ENCODE results near the gene MYBBP1A. TPM values are rescaled to one million over a fixed set of nuclear protein-coding genes. Genes with fewer than 3 reads are reported as not detected.
"Not testable (repeated sequence)": the region's sequence is repeated elsewhere in the genome, so short reads cannot be mapped to it uniquely, and the experiment has no call there.

MYBBP1A gene, protein sequence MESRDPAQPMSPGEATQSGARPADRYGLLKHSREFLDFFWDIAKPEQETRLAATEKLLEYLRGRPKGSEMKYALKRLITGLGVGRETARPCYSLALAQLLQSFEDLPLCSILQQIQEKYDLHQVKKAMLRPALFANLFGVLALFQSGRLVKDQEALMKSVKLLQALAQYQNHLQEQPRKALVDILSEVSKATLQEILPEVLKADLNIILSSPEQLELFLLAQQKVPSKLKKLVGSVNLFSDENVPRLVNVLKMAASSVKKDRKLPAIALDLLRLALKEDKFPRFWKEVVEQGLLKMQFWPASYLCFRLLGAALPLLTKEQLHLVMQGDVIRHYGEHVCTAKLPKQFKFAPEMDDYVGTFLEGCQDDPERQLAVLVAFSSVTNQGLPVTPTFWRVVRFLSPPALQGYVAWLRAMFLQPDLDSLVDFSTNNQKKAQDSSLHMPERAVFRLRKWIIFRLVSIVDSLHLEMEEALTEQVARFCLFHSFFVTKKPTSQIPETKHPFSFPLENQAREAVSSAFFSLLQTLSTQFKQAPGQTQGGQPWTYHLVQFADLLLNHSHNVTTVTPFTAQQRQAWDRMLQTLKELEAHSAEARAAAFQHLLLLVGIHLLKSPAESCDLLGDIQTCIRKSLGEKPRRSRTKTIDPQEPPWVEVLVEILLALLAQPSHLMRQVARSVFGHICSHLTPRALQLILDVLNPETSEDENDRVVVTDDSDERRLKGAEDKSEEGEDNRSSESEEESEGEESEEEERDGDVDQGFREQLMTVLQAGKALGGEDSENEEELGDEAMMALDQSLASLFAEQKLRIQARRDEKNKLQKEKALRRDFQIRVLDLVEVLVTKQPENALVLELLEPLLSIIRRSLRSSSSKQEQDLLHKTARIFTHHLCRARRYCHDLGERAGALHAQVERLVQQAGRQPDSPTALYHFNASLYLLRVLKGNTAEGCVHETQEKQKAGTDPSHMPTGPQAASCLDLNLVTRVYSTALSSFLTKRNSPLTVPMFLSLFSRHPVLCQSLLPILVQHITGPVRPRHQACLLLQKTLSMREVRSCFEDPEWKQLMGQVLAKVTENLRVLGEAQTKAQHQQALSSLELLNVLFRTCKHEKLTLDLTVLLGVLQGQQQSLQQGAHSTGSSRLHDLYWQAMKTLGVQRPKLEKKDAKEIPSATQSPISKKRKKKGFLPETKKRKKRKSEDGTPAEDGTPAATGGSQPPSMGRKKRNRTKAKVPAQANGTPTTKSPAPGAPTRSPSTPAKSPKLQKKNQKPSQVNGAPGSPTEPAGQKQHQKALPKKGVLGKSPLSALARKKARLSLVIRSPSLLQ (N-terminal part only)
- total RNA-seq = 92.0 and 103 TPM in 2 replicates

DNA sequence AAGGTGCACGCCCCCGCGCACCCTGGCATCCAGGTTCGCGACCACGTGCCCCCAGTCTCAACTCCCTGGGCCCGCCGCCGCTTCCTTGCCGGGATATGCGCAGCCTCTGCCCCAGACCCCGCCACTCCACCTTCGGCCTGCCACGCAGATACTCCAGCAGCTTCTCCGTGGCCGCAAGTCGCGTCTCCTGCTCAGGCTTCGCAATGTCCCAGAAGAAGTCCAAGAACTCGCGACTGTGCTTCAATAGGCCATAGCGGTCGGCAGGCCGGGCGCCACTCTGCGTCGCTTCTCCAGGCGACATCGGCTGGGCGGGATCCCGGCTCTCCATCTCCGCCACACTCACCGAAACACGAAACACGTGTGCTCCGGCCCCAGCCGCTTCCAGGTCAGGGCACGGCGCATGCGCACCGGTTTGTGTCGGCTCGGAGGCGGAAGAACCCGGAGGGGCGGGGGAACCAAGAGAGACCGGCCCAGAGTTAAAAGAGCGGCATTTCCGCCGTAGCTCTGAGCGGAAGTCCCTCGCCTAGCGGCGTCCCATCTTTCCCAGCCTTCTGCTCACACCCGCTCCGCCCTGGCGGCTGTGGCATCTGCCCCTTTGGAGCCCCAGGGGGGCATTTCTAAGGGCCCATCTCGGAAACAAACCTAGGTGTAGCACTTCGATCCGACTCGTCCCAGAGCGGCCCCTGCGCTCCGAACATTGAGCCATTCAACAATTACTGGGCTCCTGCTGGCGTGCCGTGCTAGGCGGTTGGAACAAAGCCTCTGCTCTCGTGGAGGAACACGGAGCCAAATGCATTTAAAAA, at the start of gene MYBBP1A:
MYBBP1A (minus strand) TSS at position 388 of the 803 bp plus-strand sequence; CDS start at position 328, 60 bp downstream.
- H3K4me3 ChIP-seq (ENCODE audit: low read depth, low read length) = peak within 1 kb of the TSS; percentile 82
- peak; percentile 79 for DNase-seq (ENCODE audit: low read depth)
- peaks cover 4% of the 10 kb centered on the region for H3K36me3 ChIP-seq (ENCODE audit: control insufficient read depth, insufficient read depth, low read length)
- TF ChIP-seq, protein P1, sequence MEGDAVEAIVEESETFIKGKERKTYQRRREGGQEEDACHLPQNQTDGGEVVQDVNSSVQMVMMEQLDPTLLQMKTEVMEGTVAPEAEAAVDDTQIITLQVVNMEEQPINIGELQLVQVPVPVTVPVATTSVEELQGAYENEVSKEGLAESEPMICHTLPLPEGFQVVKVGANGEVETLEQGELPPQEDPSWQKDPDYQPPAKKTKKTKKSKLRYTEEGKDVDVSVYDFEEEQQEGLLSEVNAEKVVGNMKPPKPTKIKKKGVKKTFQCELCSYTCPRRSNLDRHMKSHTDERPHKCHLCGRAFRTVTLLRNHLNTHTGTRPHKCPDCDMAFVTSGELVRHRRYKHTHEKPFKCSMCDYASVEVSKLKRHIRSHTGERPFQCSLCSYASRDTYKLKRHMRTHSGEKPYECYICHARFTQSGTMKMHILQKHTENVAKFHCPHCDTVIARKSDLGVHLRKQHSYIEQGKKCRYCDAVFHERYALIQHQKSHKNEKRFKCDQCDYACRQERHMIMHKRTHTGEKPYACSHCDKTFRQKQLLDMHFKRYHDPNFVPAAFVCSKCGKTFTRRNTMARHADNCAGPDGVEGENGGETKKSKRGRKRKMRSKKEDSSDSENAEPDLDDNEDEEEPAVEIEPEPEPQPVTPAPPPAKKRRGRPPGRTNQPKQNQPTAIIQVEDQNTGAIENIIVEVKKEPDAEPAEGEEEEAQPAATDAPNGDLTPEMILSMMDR (IDR thresholded peaks at IDR 0.05; ENCODE audit: insufficient read depth, low read length, poor library complexity, severe bottlenecking) = peak; percentile 27
- no peaks in the 10 kb centered on the region for H3K27me3 ChIP-seq (ENCODE audit: control insufficient read depth, insufficient read depth, low read length)

DNA sequence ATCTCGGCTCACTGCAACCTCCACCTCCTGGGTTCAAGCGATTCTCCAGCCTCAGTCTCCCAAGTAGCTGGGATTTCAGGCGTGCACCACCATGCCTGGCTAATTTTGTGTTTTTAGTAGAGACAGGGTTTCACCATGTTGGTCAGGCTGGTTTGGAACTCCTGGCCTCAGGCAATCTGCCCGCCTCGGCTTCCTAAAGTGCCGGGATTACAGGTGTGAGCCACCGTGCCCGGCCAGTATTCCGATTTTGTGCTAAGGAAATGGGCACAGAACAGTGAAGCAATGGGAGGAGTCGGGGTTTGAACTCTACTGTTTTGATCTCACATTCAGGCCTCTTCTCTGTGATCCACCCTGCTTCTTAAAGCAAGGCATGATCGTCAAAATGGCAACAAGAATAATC, 49.6 kb upstream of the MYBBP1A start:
- H3K4me3 ChIP-seq (ENCODE audit: low read depth, low read length); H3K27me3 ChIP-seq (ENCODE audit: control insufficient read depth, insufficient read depth, low read length); H3K36me3 ChIP-seq (ENCODE audit: control insufficient read depth, insufficient read depth, low read length); DNase-seq (ENCODE audit: low read depth): not testable (repeated sequence)

DNA sequence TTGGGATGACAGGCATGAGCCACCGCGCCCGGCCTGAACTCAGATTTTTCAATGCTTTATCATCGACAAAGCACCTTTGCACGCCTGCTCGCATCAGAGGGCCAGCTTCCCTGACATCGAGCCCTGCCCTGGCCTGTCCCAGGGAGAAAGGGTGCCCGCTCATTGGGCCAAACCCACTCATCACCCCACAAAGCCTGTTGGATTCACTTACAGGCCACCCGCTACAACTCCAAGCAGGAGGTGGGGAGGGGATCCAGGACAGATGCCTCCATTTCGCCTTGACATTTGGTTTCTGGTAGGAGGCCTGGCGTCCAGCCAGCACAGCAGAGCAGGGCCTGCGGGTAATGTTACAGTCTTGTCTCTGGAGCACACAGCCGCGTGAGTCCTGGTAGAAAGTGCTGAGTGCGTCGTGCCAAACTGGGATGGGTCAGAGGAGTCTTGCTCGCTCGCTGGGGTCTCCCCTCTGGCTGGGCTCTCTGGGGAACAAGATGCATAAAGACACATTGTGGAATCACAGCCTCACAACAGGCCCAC, 49.0 kb upstream of the MYBBP1A start:
- H3K4me3 ChIP-seq (ENCODE audit: low read depth, low read length) = no peak overlapping the region
- DNase-seq (ENCODE audit: low read depth) = no peak
- H3K36me3 ChIP-seq (ENCODE audit: control insufficient read depth, insufficient read depth, low read length) = no peaks in the 10 kb centered on the region
- peaks cover 5% of the 10 kb centered on the region for H3K27me3 ChIP-seq (ENCODE audit: control insufficient read depth, insufficient read depth, low read length)
- TF ChIP-seq, protein P1 (IDR thresholded peaks at IDR 0.05; ENCODE audit: insufficient read depth, low read length, poor library complexity, severe bottlenecking) = no peak

DNA sequence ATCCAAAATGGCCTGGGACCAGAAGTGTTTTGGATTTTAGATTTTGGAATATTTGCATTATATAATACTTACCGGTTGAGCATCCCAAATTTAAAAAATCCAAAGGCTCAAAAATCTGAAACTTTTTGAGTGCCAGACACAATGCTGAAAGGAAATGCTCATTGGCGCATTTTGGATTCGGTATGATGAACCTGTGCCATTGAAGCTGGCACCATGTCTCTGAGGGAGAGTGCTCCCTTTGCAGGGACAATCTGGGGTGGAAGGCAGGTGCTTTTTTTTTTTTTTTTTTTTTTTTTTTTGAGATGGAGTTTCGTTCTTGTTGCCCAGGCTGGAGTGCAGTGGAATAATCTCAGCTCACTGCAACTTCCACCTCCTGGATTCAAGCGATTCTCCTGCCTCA, 46.9 kb upstream of the MYBBP1A start:
- TF ChIP-seq, protein P1 (IDR thresholded peaks at IDR 0.05; ENCODE audit: insufficient read depth, low read length, poor library complexity, severe bottlenecking) = no peak
- Histone ChIP-seq H3K36me3 (ENCODE audit: control insufficient read depth, insufficient read depth, low read length) (no peaks in the 10 kb centered on the region), H3K4me3 (ENCODE audit: low read depth, low read length) (no peak overlapping the region), H3K27me3 (ENCODE audit: control insufficient read depth, insufficient read depth, low read length) (peaks cover 13% of the 10 kb centered on the region)
- DNase-seq (ENCODE audit: low read depth) = no peak

DNA sequence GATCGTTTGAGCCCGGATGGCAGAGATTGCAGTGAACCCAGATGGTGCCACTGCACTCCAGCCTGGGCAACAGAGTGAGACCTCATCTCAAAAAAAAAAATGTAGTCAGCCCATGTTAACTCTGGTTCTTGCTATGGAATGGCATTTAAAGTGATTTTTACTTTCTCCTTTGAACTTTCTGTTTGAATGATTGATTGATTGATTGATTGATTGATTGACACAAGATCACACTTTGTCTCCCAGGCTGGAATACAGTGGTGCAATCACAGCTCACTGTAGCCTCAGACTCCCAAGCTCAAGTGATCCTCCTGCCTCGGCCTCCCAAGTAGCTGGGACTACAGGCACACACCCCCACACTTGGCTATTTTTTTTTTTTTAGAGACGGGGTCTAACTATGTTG, 46.1 kb upstream of the MYBBP1A start:
- TF ChIP-seq, protein P1 (IDR thresholded peaks at IDR 0.05; ENCODE audit: insufficient read depth, low read length, poor library complexity, severe bottlenecking) = no peak
- no peaks in the 10 kb centered on the region for H3K36me3 ChIP-seq (ENCODE audit: control insufficient read depth, insufficient read depth, low read length)
- no peak for DNase-seq (ENCODE audit: low read depth)

More for the DNA sequence above, 46.1 kb upstream of the MYBBP1A start:
- H3K4me3 ChIP-seq (ENCODE audit: low read depth, low read length) = no peak overlapping the region
- H3K27me3 ChIP-seq (ENCODE audit: control insufficient read depth, insufficient read depth, low read length) = peaks cover 20% of the 10 kb centered on the region
